Measurements from ENCODE around the gene SRPK2. TPM values are rescaled to one million over a fixed set of nuclear protein-coding genes. Genes with fewer than 3 reads are reported as not detected.

SRPK2 gene
- total RNA-seq, 1 experiment from 2014 or later, result 28.4 TPM

- Histone ChIP-seq H3K4me3 (ENCODE audit: insufficient read depth, low read depth, low read length) (no peak overlapping the region), H3K27me3 (ENCODE audit: control insufficient read depth, insufficient read depth, low read length) (no peaks in the 10 kb centered on the region), H3K36me3 (replicated peaks; ENCODE audit: control insufficient read depth, insufficient read depth, low read length) (no peaks in the 10 kb centered on the region)
- peak; percentile 54 for DNase-seq
Observed at GRCh38 chr7:105228555-105228954, 160.2 kb downstream of the SRPK2 start.

GRCh38 chr7:105227391-105227790 lies 161.3 kb downstream of the SRPK2 start:
- H3K36me3 ChIP-seq (replicated peaks; ENCODE audit: control insufficient read depth, insufficient read depth, low read length), result no peaks in the 10 kb centered on the region
- DNase-seq, result no peak
- H3K27me3 ChIP-seq (ENCODE audit: control insufficient read depth, insufficient read depth, low read length), result no peaks in the 10 kb centered on the region
- H3K4me3 ChIP-seq (ENCODE audit: insufficient read depth, low read depth, low read length), result no peak overlapping the region

GRCh38 chr7:105224884-105225651 lies 163.7 kb downstream of the SRPK2 start:
- no peak overlapping the region for H3K4me3 ChIP-seq (ENCODE audit: insufficient read depth, low read depth, low read length)

GRCh38 chr7:105222953-105223352 lies 165.8 kb downstream of the SRPK2 start:
- Histone ChIP-seq H3K36me3 (replicated peaks; ENCODE audit: control insufficient read depth, insufficient read depth, low read length) (no peaks in the 10 kb centered on the region), H3K27me3 (ENCODE audit: control insufficient read depth, insufficient read depth, low read length) (no peaks in the 10 kb centered on the region), H3K4me3 (ENCODE audit: insufficient read depth, low read depth, low read length) (no peak overlapping the region)
- DNase-seq, result no peak

More at GRCh38 chr7:105224884-105225651, 163.7 kb downstream of the SRPK2 start:
- Histone ChIP-seq H3K27me3 (ENCODE audit: control insufficient read depth, insufficient read depth, low read length) (no peaks in the 10 kb centered on the region), H3K36me3 (replicated peaks; ENCODE audit: control insufficient read depth, insufficient read depth, low read length) (no peaks in the 10 kb centered on the region)
- DNase-seq, result no peak

- no peaks in the 10 kb centered on the region for H3K36me3 ChIP-seq (replicated peaks; ENCODE audit: control insufficient read depth, insufficient read depth, low read length)
- no peak for DNase-seq
Observed at GRCh38 chr7:105219771-105220160, 169.0 kb downstream of the SRPK2 start.

GRCh38 chr7:105218939-105219770 lies 169.6 kb downstream of the SRPK2 start:
- Histone ChIP-seq H3K36me3 (replicated peaks; ENCODE audit: control insufficient read depth, insufficient read depth, low read length) (no peaks in the 10 kb centered on the region), H3K27me3 (ENCODE audit: control insufficient read depth, insufficient read depth, low read length) (no peaks in the 10 kb centered on the region), H3K4me3 (ENCODE audit: insufficient read depth, low read depth, low read length) (no peak overlapping the region)
- DNase-seq, result no peak

More at GRCh38 chr7:105219771-105220160, 169.0 kb downstream of the SRPK2 start:
- H3K4me3 ChIP-seq (ENCODE audit: insufficient read depth, low read depth, low read length), result no peak overlapping the region
- no peaks in the 10 kb centered on the region for H3K27me3 ChIP-seq (ENCODE audit: control insufficient read depth, insufficient read depth, low read length)

- Histone ChIP-seq H3K27me3 (ENCODE audit: control insufficient read depth, insufficient read depth, low read length) (no peaks in the 10 kb centered on the region), H3K4me3 (ENCODE audit: insufficient read depth, low read depth, low read length) (no peak overlapping the region), H3K36me3 (replicated peaks; ENCODE audit: control insufficient read depth, insufficient read depth, low read length) (no peaks in the 10 kb centered on the region)
- no peak for DNase-seq
Observed at GRCh38 chr7:105218215-105218614, 170.5 kb downstream of the SRPK2 start.

GRCh38 chr7:105216786-105217185 lies 171.9 kb downstream of the SRPK2 start:
- Histone ChIP-seq H3K4me3 (ENCODE audit: insufficient read depth, low read depth, low read length) (no peak overlapping the region), H3K36me3 (replicated peaks; ENCODE audit: control insufficient read depth, insufficient read depth, low read length) (no peaks in the 10 kb centered on the region), H3K27me3 (ENCODE audit: control insufficient read depth, insufficient read depth, low read length) (no peaks in the 10 kb centered on the region)
- DNase-seq, result no peak

GRCh38 chr7:105215821-105216220 lies 172.9 kb downstream of the SRPK2 start:
- Histone ChIP-seq H3K36me3 (replicated peaks; ENCODE audit: control insufficient read depth, insufficient read depth, low read length) (no peaks in the 10 kb centered on the region), H3K27me3 (ENCODE audit: control insufficient read depth, insufficient read depth, low read length) (no peaks in the 10 kb centered on the region), H3K4me3 (ENCODE audit: insufficient read depth, low read depth, low read length) (no peak overlapping the region)
- DNase-seq, result no peak

- Histone ChIP-seq H3K4me3 (ENCODE audit: insufficient read depth, low read depth, low read length) (no peak overlapping the region), H3K36me3 (replicated peaks; ENCODE audit: control insufficient read depth, insufficient read depth, low read length) (no peaks in the 10 kb centered on the region), H3K27me3 (ENCODE audit: control insufficient read depth, insufficient read depth, low read length) (no peaks in the 10 kb centered on the region)
- no peak for DNase-seq
Observed at GRCh38 chr7:105215182-105215581, 173.5 kb downstream of the SRPK2 start.

- H3K27me3 ChIP-seq (ENCODE audit: control insufficient read depth, insufficient read depth, low read length), result no peaks in the 10 kb centered on the region
Observed at GRCh38 chr7:105213611-105214010, 175.1 kb downstream of the SRPK2 start.

GRCh38 chr7:105212212-105212611 lies 176.5 kb downstream of the SRPK2 start:
- H3K36me3 ChIP-seq (replicated peaks; ENCODE audit: control insufficient read depth, insufficient read depth, low read length), result no peaks in the 10 kb centered on the region
- no peak overlapping the region for H3K4me3 ChIP-seq (ENCODE audit: insufficient read depth, low read depth, low read length)
- no peak for DNase-seq

More at GRCh38 chr7:105213611-105214010, 175.1 kb downstream of the SRPK2 start:
- Histone ChIP-seq H3K4me3 (ENCODE audit: insufficient read depth, low read depth, low read length) (no peak overlapping the region), H3K36me3 (replicated peaks; ENCODE audit: control insufficient read depth, insufficient read depth, low read length) (no peaks in the 10 kb centered on the region)
- no peak for DNase-seq

GRCh38 chr7:105210721-105211205 lies 178.0 kb downstream of the SRPK2 start:
- Histone ChIP-seq H3K36me3 (replicated peaks; ENCODE audit: control insufficient read depth, insufficient read depth, low read length) (no peaks in the 10 kb centered on the region), H3K4me3 (ENCODE audit: insufficient read depth, low read depth, low read length) (no peak overlapping the region), H3K27me3 (ENCODE audit: control insufficient read depth, insufficient read depth, low read length) (no peaks in the 10 kb centered on the region)
- DNase-seq, result no peak

More at GRCh38 chr7:105212212-105212611, 176.5 kb downstream of the SRPK2 start:
- H3K27me3 ChIP-seq (ENCODE audit: control insufficient read depth, insufficient read depth, low read length), result no peaks in the 10 kb centered on the region

GRCh38 chr7:105209870-105210269 lies 178.9 kb downstream of the SRPK2 start:
- no peak overlapping the region for H3K4me3 ChIP-seq (ENCODE audit: insufficient read depth, low read depth, low read length)
- H3K27me3 ChIP-seq (ENCODE audit: control insufficient read depth, insufficient read depth, low read length), result no peaks in the 10 kb centered on the region
- DNase-seq, result no peak
- no peaks in the 10 kb centered on the region for H3K36me3 ChIP-seq (replicated peaks; ENCODE audit: control insufficient read depth, insufficient read depth, low read length)

GRCh38 chr7:105209433-105209832 lies 179.3 kb downstream of the SRPK2 start:
- Histone ChIP-seq H3K27me3 (ENCODE audit: control insufficient read depth, insufficient read depth, low read length) (no peaks in the 10 kb centered on the region), H3K36me3 (replicated peaks; ENCODE audit: control insufficient read depth, insufficient read depth, low read length) (no peaks in the 10 kb centered on the region), H3K4me3 (ENCODE audit: insufficient read depth, low read depth, low read length) (no peak overlapping the region)
- no peak for DNase-seq
